Measurements from ENCODE around the gene NUP133.
"Not testable (repeated sequence)": the region's sequence is repeated elsewhere in the genome, so short reads cannot be mapped to it uniquely, and the experiment has no call there.

The NUP133 gene

DNA sequence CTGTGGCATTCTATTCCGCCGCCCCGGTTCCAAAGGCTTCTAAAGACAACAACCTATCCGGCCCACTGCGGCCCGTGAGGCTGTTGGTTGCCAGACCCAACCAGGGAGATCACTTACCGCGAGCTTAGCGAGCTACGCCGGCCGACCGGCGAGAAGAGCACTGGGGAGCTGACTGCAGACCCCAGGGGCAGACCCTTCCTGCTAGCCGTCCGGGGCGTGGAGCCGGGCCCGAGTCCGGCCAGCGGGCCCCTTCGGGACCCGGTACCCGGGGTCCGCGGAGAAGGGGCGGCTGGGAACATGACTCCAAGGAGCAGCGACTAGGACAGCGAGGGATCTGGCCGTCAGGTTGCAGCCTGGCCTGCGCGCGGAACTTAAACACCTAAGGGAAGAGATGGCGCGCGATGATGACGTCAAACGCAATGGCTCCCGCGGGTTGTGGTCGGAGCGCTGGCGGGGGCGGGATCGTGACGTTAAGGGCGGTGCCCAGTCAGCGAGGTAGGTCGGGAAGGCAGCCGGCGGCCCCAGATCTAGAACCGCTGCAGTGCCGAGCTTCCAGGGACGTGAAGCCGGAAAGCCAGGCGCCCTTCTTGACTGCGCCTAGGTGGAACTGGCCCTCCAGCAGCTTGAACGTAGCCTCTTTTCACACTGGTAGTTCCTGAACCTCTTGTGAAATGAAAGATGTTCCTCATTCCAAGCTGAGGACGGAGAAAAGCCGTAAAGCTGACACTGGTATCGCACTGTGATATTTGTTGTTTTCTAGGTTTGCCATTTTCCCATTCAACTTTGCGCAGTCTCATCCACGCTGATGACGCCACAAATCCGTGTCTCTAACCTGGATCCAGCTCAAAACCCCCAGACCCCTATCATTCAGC is at the start of gene NUP133:
NUP133 (minus strand) TSS at position 391 of the 872 bp plus-strand sequence; CDS start at position 299, 92 bp downstream.
- DNase-seq (ENCODE audit: low read depth in 1 of 2, low spot score in 1 of 2) = peak; percentile 94 to 98

DNA sequence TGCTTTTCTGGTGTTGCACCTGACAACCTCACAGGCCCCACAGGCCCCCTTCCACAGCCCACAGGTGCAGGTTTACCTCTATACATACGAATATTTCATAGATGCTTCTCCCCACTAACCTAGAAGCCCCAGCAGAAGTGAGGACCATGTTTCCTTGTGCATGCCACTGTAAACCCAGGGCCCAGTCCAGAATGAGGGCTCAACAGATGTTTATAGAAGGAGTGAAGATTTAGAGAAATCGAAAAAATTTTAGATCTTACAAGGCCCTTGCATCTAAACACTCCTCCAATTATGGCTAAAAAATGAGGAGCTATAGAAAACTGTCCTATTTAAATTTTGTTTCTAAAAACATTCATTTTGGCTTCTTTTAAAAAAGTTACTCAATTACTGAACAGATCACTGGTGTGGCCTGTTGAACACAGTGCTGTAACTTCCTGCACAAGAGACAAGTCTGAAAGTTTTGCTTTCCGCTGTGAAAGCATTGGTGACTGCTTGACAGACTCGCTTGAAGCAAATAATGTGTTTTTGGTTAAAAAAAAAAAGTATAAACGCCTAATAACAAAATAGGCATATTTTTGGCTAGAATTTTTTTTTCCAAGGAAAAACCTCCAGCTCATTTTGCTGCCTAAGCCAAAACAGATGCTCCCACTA is 49.2 kb upstream of the NUP133 start:
- no peak for DNase-seq (ENCODE audit: low read depth in 1 of 2, low spot score in 1 of 2)

DNA sequence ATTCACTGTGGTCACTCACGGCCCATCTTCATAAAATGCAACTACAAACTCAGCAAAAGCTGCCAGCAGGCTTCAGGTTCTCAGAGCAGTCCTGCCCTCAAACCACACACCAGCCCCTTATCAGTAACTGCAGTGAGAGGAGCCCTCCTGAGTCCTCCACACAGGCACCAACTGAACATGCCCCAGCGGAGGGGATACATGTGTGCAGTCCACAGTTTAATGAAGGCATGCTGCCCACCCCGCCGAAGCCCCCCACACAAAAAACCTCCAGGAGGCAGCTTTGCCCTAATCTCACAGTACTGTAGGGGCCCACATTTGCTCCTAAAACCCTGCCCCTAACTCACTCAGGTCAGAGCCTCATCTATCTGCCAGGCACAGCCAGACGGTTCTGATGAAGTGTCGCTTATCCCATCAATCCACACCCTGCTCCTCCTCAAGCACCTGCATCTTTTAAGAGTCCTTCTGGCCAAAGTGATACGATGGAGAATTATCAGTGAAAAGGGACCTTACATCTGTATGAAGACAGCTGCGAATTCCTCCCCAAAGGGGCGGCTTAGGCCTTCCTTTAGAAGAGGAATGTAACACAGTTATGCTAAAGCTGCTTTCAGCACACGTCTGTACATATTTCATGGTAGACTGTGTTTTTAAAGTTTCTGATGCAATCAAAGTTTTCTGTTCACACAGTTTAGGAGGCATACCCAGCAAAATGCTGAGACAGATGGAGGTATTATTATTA is 46.9 kb upstream of the NUP133 start:
- DNase-seq (ENCODE audit: low read depth in 1 of 2, low spot score in 1 of 2) = no peak

DNA sequence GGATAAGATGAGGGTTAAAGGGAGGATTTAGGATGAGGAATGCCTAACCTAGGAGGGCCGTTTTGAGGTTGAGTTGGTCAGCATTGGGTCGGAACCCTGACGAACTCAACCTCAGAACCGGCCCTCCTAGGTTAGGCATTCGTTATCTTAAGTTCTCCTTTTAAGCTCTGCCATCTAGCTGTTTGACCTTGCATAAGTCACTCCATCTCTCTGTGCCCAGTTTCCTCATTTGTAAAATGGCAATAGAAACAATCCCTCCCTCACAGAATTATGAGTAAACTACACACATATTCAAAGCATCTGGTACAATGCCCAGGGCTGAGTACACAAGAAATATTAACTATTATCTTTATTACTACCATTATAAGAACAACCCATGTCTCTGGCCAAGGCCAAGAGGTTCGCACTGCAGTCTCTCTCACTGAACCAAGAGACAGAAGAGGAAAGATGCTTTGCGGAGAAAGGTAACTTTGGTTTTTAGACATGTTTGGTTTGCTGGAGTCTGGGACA is 45.5 kb upstream of the NUP133 start:
- DNase-seq (ENCODE audit: low read depth in 1 of 2, low spot score in 1 of 2) = no peak

DNA sequence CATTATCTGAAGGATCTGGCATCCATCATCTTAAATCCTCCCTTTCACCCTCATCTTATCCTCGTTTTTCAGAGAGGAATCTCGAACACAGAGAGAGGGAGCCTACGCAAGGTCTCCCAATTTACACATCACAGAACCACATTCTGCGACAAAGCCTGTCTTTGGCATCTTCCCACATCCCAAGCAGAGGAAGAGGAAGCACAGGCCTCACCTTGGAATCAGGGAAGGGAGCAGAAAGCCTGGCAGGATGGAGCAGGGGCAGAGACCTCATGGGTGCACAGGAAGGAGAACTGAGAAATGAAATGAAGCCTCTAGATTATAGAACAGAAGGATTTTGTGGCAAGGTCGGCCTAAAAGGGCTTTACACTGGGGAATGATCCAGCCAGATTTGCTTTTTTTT is 44.6 kb upstream of the NUP133 start:
- DNase-seq (ENCODE audit: low read depth in 1 of 2, low spot score in 1 of 2) = no peak

DNA sequence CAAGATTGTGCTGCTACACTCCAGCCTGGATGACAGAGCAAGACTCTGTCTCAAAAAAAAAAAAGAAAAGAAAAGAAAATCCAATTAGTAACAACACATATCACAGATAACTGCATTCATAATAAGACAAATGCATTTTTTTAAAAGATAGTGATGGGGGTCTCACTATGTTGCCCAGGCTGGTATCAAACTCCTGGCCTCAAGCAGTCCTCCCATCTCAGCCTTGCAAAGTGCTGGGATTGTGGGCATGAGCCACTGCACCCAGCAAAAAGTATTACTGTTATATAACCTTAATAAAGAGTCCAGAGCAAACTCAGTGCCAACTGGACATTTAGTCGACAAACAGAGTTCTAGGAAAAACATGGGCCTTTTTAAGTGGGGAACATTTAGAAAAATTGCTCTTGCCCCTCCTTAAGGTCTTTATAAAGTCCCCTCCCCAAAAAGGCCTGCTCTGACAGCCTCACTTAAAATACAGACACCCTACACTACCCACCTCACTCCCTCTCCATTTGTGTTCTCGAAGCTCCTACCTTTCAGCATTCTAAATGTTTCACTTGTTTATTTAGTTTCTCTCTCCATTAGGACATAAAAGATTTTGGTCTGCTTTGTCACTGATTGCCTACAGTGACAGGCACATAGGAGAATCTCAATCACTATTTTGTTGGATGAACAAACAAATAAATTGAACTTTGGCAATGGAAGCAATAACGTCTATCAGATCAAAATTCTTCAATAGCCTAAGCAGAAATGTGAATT is 42.8 kb upstream of the NUP133 start:
- DNase-seq (ENCODE audit: low read depth in 1 of 2, low spot score in 1 of 2) = no peak

DNA sequence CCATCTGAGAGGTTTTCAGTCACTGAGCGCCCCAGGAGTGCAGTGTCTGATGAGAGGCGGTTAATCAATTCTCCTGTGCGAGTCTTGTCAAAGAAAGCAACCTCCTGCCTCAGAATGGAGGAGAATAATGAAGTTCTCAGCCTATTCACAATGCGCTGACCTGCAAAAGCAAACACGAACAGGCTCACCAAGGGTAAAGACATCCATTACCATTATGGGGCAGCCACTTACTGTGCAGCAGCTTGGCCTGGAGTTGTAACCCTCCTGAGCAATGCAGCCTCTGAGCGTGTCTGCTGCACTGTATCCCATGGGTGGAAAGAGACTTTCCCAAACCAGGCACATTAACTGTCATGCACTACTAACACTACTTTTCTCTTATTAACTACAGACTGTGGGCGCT is 39.4 kb upstream of the NUP133 start:
- no peak for DNase-seq (ENCODE audit: low read depth in 1 of 2, low spot score in 1 of 2)

DNA sequence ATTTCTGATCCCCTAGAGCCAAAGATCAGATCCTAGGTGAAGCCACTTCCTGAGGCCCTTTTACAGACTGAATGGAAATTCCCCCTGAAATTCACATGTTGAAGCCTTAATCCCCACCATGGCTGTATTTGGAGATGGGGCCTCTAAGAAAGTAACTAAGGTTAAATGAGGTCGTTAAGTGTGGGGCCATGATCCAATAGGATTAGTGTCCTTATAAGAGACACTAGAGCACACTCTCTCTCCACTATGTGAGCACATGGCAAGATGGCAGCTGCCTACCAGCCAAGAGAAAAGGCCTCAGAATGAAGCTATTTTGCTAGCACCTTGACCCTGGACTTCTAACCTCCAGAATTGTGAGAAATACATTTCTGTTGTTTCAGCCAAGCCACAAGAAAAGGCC is 36.4 kb upstream of the NUP133 start:
- no peak for DNase-seq (ENCODE audit: low read depth in 1 of 2, low spot score in 1 of 2)

DNA sequence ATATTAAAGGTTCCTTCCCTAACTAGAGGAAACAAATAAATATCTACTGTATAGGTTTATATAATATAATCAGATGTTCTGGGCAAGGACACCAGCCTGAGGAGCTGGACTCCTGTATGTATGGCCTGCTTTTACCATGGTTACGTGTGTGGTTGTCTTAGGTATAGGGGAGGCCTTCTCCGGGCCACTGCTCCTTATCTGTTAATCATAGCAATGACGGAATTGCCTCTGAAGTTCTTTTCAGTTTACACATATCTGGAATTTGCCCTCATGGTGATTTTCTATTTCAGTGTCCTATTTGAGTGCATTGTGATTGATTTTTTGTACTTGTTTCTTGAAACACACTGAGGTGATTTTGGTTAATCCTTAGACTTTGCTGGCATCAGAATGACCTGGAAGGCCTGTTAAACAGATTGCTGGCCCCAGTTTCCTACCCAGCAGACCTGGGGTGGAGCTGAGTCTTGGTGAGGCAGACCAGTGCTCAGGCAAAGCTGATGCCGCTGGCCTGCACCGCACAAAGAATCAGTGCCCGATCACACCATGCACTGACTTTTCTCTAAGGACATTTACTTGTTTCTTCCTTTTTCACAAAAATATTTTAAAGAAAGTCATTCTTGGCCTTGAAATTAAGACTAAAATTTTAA is 31.8 kb upstream of the NUP133 start:
- DNase-seq (ENCODE audit: low read depth in 1 of 2, low spot score in 1 of 2) = no peak

DNA sequence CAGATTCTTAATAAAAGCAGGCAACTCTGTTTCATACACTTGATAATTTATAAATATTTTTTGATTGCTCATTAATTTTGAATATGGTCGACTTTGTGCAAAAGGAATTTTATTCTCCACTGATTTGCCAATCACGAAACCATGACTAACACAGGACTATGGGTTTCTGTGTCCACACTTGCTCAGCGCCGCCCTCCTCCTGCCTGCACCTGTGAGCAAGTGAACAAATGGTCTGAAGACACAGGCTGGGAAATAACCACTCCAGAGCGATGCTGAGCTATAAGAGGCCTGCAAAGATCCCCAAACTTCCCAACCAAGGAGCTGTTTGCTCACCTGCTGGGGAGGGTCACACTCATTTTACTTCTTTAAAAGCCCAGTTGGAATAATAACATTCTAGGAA is 30.8 kb upstream of the NUP133 start:
- no peak for DNase-seq (ENCODE audit: low read depth in 1 of 2, low spot score in 1 of 2)

DNA sequence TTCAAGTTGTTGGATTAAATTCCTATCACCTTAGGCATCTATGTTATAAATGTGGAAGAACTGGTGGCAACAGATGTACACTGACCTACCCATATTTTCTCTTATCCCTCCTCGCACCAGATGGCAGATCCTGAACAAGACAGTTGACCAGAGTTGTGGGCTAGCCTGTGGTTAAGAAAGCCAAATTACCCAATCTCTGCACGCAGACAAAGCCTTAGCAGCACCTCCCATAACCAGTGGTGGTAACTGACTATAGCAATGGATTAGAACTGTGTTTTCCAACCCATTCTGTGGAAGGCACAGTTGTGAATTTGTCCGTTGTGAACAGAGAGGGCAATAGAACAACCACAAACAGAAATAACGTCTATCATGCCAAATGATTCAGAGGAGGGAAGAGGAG is 29.8 kb upstream of the NUP133 start:
- no peak for DNase-seq (ENCODE audit: low read depth in 1 of 2, low spot score in 1 of 2)

DNA sequence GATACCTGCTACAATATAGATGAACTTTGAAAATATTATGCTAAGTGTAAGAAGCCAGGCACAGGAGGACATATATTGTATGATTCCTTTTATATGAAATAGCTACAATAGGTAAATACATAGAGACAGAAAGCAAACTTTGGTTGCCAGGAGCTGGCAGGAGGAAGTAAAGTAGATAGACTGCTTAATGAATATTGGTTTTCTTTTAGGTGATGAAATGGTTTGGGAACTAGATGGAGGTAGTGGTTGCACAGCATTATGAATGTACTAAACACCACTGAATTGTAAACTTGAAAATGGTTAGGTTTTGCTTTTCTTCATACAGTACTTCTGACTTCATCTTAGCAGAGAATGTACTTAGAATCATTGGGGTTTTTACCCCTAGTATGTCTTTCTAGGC is 28.8 kb upstream of the NUP133 start:
- DNase-seq (ENCODE audit: low read depth in 1 of 2, low spot score in 1 of 2) = no peak

DNA sequence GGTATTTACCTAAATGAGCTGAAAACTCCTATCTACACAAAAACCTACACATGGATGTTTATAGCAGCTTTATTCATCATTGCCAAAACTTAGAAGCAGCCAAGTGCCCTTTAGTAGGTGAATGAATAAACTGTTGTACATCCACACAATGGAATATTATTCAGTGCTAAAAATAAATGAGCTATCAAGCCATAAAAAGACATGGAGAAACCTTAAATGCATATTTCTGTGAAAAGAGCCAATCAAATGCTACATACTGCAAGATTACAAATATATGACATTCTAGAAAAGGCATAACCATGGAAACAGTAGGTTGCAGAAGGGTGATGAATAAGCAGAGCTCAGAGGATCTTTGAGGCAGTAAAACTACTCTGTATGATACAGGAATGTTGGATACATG is 27.1 kb upstream of the NUP133 start:
- no peak for DNase-seq (ENCODE audit: low read depth in 1 of 2, low spot score in 1 of 2)

DNA sequence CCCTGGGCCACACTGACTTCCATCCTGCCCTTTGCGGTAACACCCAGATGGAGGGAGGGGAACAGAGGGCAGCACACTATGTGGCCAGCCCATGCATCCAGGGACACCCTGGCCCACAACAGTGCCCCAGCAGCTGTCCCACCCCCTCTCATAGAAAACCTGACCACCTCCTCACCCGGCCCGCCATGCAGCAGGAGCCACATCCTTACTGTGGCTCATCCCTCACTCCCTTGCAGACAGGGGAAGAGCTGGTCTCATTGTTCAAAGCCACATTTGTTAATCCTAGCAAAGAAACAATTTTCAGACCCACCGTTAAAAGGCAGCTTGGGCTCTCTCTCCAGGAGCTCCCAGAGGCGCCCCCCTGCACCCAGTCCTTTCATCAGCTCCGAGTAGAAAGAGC is 23.2 kb upstream of the NUP133 start:
- no peak for DNase-seq (ENCODE audit: low read depth in 1 of 2, low spot score in 1 of 2)

DNA sequence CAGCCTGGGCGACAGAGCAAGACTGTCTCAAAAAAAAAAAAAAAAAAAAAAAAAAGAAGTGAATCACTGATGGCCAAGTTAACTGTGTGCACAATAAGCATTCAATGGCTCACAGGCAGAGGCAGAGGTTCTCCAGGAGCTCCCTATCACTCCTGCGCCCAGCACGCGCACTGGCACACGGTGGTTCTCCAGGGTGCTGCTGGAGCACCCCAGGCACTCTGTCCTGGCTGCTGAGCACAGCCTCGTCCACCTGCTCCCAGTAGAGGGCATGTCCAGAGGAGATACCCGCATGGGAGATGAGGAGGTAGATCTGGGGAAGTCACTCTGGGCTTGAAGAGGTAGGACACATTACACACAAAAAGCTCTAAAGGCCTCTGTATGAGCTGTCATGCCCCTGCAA is 21.5 kb upstream of the NUP133 start:
- DNase-seq (ENCODE audit: low read depth in 1 of 2, low spot score in 1 of 2) = no peak

DNA sequence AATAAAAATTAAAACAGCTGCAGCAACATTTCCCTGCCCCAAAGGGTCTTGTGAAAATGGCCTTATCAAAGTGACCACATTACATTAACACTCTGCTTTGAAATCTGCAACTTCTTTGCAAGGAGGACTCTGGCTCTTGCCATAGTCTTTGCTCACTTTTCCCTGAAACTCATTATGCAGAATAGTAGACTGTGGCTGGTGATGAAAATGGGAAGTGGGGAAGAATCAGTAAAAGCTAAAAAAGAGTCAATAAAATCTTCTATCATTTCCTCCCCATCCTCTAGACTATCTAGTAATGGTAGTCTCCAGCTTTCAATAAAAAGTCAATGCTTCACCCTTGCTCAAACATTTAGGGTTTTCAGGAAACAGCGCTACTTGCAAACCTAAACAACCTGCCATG is 18.6 kb upstream of the NUP133 start:
- no peak for DNase-seq (ENCODE audit: low read depth in 1 of 2, low spot score in 1 of 2)

DNA sequence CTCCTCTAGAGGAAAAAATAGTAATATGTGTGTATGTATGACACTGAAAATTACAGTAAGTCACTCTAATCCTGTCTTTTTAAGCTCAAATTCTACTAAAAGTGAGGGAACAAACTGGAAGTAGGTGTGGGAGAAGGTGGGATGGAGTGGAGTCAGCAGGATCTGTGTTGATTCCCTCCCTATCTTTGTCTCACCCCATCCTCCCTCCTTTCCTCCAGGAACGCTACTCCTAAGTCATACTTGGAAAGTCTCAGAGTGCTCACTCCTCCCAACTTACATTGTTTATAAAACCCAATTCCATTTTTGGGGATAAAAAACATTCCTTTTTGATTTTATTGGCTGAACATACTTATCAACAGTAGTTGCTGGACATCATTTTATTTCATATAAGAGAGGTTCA is 14.9 kb upstream of the NUP133 start:
- DNase-seq (ENCODE audit: low read depth in 1 of 2, low spot score in 1 of 2) = no peak

DNA sequence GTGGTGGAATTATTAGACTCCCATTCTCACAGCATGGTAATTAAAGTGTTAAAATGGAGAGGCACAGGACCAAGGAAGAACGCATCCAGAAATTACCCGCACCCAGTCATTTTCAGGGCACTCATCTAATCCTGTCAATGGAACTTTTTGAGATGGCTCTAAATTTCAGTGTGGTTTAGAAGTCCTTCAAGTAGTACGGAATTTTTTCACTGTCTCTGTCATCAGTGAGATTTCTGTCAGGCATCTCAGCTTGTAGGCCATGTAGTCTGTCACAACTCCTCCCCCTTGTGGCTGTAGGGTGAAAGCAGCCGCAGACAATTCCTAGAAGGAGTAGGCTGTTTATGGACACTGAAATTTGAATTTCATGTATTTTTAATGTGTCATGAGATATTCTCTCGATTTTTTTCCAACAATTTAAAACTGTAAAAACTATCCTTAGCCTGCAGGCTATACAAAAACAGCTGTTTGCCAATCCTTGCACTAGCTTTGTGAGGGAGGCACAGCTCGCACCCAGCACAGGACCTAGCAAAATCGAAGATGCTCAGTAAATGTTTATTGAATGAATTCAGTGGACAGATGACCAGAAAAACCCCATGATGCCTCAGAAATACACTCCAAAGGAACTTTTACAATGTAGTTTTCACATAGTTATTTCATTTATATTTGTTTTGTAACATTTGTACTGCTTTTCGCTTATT is 6.6 kb upstream of the NUP133 start:
- DNase-seq (ENCODE audit: low read depth in 1 of 2, low spot score in 1 of 2) = peak; percentile 24 to 25

DNA sequence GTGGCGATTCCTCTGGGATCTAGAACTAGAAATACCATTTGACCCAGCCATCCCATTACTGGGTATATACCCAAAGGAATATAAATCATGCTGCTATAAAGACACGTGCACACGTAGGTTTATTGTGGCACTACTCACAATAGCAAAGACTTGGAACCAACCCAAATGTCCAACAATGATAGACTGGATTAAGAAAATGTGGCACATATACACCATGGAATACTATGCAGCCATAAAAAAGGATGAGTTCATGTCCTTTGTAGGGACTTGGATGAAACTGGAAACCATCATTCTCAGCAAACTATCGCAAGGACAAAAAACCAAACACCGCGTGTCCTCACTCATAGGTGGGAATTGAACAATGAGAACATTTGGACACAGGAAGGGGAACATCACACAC is 3.5 kb upstream of the NUP133 start:
- not testable (repeated sequence) for DNase-seq (ENCODE audit: low read depth in 1 of 2, low spot score in 1 of 2)

DNA sequence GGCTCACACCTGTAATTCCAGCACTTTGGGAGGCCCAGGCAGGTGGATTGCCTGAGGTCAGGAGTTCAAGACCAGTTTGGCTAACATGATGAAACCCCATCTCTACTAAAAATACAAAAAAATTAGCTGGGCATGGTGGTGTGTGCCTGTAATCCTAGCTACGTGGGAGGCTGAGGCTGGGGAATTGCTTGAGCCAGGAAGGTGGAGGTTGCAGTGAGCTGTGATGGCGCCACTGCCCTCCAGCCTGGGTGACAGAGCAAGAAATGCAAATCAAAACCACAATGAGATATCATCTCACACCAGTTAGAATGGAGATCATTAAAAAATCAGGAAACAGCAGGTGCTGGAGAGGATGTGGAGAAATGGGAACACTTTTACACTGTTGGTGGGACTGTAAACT is 3.1 kb upstream of the NUP133 start:
- DNase-seq (ENCODE audit: low read depth in 1 of 2, low spot score in 1 of 2) = not testable (repeated sequence)

Data from stimulated activated CD4-positive, alpha-beta T cell treated with anti-CD3 and anti-CD28 coated beads, Interleukin-15, amount 100 ng/mL, for 1 hour (primary cell).